Stimulated activated naive CD8-positive, alpha-beta T cell treated with anti-CD3 and anti-CD28 coated beads, Interleukin-15, Interleukin-2, amounts not matched to agents 100 U/mL and 50 U/mL, for 24 hours (primary cell): ENCODE results near the gene FAHD2A.
"Not testable (repeated sequence)": the region's sequence is repeated elsewhere in the genome, so short reads cannot be mapped to it uniquely, and the experiment has no call there.

Experiments
- ATAC-seq: fragments of 150-1000 bp; cut with Tn5 transposase; one replicate; pipeline ENCODE4 v1.10.0; 2021
- DNase-seq: peaks from one replicate; pipeline ENCODE4 v3.0.0; 2021

Gene FAHD2A, protein sequence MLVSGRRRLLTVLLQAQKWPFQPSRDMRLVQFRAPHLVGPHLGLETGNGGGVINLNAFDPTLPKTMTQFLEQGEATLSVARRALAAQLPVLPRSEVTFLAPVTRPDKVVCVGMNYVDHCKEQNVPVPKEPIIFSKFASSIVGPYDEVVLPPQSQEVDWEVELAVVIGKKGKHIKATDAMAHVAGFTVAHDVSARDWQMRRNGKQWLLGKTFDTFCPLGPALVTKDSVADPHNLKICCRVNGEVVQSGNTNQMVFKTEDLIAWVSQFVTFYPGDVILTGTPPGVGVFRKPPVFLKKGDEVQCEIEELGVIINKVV

DNA sequence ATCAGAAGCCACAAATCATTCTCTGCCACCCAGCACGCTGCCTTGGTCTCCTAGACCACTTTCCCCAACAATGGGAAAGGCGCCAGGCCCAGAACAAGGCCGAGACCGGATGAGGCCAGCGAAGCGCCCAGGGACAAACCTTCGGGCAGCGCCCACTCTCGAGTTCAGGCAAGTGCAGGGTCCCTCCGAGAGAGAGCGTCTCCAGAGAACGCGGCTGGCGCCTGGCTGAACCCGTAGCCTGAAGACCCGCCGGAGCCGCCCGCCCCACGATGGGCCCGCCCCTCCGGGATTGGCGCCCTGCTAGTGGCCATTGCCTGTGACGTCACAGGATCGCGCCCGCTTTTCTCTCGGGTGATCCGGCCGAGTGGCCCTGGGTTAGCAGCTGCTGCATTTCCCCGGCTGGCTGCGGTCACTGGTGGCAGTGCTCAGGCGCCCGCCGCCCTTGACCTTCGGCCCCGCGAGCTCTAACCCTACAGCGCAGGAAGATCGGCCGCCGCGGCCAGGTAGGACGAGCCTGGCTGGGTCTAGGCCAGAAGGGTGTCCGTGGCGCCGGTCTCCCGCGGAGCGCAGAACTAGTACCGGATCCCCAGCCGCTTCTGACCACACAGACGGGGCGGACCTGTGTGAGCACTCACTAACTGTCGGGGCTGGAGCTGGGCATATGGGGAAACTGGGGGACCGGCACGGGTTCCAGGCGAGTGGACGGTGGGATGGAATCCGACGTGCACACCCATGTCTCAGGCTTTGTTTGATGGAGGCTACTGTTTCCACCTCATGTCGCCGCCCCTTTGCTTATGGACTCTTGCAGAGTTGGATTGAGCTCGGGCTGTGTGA is at the start of gene FAHD2A:
Gene FAHD2A (plus strand): TSS at position 339 of the 834 bp plus-strand sequence. CDS start 2,851 bp downstream, outside the sequence.
- peak; percentile 93 for ATAC-seq
- peak; percentile 97 for DNase-seq

DNA sequence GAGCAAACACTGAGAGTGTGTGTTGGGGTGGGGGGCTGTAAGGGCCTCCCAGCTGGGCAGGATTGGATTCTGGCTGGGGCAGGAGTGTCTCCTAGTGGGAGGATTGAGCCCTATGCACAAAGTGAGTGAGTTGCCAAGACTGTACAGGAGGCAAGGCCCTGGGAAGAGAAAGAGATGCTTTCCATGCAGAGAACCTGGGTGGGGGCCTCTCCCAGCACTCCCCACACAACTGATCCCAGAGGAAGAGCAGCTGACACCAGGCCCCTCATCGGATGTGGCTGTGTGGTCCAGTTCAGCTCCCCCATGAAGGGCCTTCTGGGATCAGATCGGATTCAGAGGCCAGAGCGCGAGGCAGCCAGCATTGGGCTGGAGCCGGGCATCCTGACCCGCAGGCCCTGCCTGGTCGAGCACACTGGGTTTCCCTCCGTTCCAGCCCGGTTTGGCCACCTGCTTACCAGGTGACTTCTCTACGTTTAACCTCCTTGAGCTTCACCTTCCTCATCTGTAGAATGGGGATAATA is 49.4 kb upstream of the FAHD2A start:
- DNase-seq, result no peak
- ATAC-seq, result no peak

DNA sequence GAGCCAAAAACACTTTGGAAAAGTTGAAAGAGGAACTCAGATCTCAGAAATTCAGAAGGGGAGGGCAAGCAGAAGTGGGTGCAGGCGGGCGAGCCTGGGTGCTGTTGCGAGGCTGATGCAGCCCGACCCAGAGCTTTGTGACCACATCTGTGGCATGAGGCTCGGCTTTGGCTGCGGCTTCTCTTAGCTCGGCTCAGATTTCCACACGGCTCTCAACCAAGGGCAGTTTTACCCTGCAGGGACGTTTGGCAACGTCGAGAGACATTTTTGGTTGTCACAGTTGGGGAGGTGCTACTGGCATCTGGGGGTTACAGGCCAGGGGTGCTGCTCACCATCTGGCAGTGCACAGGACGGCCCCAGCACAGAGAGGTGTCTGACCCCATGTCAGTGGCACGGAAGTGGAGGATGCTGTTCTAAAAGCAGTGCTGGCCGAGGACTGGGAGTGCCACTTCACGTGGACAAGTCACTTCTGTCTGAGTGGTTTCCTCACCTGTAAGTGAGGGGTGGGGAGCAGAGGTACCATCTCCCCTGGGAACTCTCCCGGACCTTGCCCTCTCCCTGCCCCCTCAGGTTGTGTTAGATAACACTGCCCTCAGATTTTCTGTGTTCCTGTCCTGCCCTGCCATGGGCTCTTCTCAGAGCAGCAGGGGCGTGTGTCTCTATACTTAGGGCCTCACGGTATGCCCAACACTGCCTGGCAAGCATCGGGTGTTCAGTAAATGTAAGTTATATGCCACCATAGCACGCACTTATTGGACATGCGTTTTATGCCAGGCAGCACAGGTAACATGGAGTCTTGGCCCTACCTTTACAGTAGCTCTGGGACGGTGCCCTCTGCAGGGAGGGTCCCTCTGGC is 48.7 kb upstream of the FAHD2A start:
- DNase-seq (no peak), ATAC-seq (no peak)

DNA sequence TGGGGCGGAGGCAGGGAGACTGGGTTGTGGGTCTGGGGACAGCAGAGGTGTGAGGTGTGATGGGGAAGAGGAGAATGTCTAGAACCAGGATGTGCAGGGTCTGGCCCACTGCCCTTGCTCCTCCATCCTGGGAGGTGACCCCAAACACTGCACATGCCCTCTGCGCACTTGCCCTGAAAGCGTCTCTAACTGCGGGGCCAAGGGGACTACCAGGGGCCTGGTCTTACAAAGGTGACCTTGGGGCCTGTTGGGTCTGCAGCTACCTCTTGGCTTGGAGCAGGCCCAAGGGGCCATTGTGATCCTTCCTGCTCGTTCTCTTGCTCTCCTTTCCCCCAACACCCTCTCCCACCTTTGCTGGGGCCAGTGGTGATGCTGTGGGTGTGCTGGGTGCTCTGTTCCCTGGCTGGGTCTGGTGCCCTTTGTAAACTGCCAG is 48.0 kb upstream of the FAHD2A start:
- no peak for ATAC-seq
- DNase-seq, result no peak

DNA sequence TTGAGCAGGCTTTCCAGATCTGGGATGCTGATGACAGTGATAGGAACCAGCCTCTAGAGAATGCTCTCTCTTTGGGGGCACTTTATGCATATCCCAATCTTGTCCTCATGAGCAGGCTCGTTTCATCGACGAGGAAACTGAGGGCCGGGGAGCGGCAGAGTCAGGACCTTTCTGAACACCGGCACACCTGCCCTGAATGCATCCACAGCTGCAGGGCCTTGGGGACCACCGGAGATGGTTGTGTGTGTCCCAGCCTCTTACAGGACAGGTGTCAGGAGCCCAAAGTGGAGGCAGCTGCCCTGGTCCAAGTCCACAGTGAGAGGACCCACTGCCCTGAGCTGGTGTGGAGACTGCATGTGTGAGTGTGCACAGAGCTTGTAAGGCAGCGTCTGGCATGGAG is 47.6 kb upstream of the FAHD2A start:
- no peak for ATAC-seq
- no peak for DNase-seq

DNA sequence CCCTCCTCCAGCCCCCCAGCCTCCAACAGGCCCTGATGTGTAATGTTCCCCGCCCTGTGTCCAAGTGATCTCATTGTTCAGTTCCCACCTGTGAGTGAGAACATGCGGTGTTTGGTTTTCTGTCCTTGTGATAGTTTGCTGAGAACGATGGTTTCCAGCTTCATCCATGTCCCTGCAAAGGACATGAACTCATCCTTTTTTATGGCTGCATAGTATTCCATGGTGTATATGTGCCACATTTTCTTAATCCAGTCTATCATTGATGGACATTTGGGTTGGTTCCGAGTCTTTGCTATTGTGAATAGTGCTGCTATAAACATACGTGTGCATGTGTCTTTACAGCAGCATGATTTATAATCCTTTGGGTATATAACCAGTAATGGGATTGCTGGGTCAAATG is 47.0 kb upstream of the FAHD2A start:
- DNase-seq, ATAC-seq: not testable (repeated sequence)

DNA sequence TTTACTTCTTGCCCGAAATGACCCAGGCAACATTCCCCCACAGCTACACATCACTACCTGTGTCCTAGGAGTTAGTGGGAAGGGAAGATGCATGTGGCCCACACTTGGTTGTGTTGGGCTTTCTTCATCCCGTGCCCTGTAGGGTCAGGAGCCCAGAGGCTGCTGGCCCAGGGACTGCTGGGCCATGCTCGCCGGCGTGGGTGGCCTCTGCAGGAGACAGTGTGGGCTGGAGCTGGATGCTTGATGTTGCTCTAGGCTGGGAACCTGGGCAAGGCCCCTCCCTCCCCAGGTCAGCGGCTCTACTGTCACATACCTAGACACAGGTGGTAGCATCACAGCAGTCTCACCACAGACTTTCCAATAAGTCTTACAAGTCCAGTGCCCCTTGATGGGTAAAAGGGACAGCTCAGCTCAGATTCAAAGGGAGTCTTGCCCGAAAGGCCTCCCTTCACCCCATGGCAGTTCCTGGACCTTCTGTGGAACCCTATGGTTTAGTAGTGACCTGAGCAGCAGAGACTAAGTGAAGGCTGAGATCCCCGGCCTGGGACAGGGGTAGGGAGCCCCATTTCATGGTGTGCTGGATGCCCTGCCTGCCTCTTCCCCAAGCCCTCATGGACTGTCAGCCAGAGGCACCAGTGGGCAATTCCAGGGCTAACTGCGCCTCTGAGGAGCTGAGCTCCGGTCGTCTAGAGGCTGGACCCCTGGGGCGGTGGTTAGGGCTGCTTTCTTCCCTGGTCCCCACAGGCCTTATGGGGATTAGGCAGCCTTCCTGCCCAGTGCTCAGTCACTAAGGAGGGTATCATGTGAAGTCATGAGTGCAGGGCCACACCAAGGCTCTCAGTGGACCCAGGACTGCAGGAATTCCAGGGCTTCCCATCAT is 45.4 kb upstream of the FAHD2A start:
- DNase-seq (no peak), ATAC-seq (no peak)

DNA sequence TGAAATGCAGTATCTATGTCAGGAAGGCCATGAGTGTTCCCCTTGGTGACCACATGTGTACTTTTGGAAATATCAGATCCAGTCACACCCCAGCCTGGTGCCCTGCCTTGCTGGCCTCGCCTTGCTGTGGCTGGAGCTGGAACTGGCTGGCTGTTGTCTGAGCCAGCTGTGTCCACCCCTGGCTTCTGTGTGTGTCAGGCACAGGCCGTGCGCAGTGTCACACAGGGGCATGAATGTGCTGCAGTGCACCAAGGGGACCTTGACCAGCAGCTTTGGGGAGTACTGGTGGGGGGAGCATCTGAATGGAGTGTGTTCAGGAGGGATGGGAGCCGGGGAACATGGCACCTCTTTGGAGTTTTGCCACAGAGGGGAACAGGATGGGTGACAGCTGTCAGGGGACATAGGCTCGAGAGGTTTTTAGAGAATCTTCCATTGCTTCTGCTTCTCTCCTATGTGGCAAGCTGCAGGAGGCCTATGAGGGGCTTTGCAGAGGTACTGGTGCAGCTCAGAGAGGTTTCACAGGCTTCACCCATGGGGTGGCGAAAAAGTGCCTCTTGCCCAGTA is 44.7 kb upstream of the FAHD2A start:
- ATAC-seq, result no peak

DNA sequence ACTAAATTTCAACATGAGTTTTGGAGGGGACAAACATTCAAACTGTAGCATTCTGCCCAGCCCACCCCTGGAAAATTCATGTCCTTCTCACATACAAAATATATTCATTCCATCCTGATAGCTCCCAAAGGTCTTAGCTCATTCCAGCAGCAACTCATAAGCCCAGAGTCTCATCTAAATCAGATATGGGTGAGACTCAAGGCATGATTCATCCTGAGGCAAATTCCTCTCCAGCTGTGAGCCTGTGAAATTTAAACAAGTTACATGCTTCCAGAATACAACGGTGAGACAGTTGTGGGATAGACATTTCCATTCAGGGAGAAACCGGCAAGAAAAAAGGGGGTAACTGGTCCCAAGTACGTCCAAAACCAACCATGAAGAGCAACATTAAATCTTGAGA is 43.5 kb upstream of the FAHD2A start:
- DNase-seq (no peak), ATAC-seq (no peak)

More for the DNA sequence above, 44.7 kb upstream of the FAHD2A start:
- no peak for DNase-seq

DNA sequence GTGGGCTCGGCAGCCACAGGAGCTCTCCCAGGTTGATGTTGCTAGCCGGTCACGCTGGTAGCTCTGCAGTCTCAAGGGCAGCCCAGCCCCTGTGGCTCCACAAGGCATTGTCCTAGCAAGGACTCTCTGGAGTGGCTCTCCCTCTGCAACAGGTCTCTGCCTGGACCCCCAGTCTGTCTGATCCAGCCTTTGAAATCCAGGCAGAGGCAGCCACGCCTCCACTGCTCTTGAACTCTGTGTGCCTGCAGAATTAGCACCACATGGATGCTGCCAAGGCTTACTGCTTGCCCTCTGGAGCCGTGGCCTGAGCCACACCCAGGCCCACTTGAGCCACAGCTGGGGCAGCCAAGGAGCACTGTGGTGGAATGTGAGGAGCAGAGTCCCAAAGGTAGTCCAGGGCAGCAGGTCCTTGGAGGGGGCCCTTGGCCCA is 43.0 kb upstream of the FAHD2A start:
- DNase-seq, result no peak
- ATAC-seq, result no peak

DNA sequence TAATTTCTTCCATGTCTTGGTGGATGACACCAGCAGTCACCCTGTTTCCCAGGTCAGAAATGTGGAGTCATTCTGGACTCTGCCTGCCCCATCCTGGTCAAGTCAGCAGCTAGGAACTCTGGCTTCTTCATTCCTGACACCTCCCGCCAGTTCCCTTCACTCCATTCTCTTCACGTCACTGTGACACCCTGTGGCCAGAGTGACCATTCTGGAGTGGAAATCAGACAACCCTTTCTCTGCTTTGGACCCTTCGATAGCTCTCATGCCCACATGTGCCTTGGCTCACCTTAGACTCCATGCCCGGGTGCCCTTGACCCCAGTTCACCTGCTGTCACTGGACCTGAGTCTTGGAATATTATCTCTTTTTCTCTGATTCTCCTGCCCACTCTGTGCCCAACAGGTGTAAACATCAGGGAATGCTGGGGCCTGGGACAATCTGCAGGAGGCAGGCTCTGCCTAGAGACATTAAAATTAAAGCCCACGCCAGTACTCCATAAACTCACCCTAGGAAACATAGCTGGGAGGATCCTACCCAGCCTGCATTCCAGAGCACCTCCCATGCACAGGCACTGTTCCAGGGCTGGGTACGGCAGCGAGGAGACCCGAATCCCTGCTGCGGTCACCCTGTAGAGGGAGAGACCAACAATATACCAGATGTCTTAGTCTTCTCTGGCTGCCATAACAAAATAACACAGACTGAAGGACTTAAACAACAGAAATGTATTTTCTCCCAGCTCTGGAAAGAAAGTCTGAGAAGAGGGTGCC is 41.1 kb upstream of the FAHD2A start:
- ATAC-seq (no peak), DNase-seq (no peak)

DNA sequence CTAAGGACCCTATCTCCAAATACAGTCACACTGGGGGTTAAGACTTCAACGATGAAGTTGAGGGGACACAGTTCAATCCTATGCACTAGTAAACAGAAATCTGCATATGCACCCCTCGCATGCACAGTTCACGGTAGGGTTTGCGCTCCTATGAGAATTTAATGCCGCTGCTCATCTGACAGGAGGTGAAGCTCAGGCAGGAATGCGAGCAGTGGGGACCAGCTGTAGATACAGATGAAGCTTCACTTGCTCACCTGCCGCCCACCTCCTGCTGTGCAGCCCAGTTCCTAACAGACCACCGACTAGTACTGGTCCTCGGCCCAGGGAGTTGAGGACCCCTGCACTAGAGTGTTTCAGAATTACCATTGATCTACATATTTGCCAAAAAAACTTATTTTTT is 40.0 kb upstream of the FAHD2A start:
- ATAC-seq (no peak), DNase-seq (no peak)

DNA sequence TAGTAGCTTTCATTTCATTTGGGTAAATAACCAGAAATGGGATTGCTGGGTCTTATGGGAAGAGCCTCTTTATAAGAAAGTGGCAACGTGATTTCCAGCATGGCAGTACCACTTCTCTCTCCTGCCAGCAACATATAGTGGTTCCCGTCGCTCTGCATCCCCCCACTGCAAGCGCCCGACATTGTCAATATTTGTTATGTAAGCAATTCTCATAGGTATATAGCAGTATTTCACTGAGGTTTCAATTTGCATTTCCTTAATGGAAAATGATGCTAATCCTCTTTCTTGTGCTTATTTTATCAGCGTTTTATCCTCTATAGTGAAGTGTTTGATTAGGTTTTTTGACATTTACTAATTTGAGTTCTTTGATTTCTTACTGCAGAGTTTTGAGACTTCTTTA is 36.0 kb upstream of the FAHD2A start:
- DNase-seq, result no peak
- ATAC-seq, result no peak

DNA sequence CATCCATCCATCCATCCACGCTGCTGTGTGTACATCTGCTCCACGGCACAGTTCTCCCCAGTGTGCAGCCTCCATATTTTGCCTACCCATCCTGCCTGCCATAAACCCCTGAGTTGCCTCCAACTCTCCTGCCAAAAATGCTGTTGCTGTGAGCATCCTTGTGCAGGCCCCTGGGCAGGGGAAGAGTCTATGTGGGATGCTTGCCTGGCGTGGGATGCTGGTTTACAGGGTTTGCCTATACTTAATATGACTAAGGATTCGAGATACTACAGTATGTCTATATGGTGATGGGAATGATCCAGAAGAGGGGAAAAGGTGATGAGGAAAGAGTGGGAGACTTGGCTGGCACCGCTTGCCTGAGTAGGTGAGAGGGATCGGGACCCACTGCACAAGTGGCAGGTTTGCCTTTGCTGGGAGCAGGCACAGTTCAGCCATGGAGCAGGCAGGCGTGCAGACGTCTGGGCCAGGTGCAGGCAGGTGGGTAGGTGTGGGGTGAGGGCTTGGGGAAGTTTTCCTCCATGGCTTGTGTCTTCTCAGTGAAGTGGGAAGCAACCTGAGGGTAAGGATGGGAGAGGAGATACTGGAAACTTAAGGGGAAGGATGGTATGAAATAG is 30.2 kb upstream of the FAHD2A start:
- DNase-seq (no peak), ATAC-seq (no peak)

DNA sequence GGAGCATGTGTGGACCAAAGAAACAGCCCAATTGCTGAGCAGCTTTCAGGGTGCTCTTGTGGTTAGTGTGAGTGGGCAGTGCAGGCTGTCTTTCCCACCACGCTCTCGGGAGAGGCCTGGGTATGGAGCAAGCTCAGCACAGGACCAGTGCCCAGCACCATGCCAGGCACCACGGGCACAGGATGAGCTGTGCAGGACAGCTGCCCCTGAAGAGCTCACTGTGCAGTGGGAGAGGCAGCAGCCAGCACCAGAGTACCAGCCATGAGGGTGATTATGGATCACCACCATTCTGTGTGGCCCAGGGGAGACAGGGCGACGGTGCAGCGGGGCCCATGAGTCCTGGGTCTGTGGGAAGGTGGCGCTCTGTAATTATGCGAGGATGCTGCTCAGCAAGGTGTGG is 29.7 kb upstream of the FAHD2A start:
- DNase-seq (no peak), ATAC-seq (no peak)

DNA sequence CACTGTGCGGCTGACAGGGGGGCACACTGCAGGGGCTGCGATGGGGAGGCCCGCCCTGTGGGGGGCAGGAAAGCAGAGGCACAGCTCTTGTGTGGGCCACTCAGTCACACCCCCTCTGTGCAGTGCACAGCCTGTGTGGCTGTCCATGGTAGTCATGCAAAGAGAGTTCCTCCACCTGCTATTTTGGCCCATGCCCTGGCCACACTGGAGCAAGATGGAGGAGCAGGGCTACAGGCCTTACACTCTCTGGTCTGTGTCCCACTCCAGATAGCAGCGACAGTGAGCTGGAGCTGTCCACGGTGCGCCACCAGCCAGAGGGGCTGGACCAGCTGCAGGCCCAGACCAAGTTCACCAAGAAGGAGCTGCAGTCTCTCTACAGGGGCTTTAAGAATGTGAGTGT is 28.5 kb upstream of the FAHD2A start:
- ATAC-seq (no peak), DNase-seq (no peak)

DNA sequence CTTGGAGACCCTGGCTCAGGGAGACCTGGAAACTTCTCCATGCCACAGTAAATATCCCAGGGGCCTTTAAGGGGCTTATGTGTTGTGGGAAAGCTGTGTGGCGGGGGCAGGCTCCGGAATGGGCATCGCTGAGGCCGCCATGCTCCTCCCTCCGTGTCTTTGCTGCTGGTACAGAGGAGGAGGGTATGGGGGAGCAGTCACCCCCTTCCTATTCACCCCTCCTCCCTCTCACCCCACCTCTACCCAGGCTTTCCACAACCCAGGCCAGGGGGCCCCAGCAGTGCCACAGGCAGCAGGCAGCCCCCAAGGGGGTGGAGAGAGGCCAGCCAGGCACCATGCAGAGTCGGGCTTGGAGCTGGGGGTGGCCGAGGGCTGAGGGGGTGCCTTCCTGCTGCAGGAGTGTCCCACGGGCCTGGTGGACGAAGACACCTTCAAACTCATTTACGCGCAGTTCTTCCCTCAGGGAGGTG is 28.0 kb upstream of the FAHD2A start:
- DNase-seq (no peak), ATAC-seq (peak; percentile 11)

DNA sequence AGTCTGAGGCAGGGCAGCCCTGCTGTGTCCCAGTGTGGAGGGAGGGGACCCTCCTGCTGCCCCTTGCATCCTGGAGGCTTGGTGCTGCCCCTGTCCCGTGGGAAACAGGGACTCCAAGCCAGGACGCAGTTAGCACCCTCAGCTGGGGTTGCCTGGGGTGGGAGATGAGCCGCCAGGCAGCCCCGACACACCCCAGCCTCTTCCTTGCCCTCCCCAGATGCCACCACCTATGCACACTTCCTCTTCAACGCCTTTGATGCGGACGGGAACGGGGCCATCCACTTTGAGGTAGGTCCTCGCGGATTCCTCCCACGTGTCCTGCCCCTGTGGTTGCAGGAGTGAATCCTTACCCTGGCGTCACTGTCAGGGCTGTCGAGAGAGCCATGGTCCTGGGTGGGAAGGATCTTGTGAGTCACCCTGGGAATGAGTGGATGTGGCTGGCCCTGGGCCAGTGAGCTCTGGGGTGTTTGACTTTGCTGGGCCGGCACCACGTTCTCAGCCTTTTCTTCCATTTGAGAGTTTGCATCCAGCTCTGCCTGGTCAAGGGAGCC is 27.5 kb upstream of the FAHD2A start:
- DNase-seq, result no peak
- ATAC-seq, result no peak

DNA sequence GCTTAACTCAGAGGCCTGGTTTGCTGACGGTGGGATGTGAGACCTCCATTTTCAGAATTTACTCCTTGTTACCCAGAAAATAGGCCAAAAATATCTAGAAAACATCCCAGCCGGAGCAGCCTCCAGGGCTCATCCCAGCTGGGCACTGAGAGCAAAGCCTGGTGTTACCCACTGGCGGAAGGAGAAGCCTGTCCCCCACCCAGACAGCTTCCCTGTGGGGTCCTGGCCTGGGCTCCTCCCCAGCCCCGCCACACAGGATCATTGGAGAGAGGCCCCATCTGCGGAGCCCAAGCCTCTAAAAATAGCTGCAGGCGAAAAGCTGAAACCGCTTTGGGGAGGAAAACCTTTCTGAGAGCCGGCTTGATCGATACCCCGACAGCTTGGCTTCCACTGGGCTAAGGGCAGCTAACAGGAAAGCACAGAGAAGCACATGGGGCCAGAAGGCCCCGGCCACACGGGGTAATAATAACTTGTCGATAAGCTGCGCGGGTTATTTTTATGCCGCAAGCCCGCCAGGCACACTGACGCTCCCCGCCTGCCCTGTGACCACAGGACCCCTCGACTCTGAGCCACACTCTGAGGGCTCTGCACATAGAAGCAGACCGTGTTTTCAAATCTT is 26.9 kb upstream of the FAHD2A start:
- no peak for ATAC-seq
- no peak for DNase-seq
